ENCODE measurements around the gene GHSR. TPM values are rescaled to one million over a fixed set of nuclear protein-coding genes. Genes with fewer than 3 reads are reported as not detected.

GHSR gene
- polyA plus RNA-seq, 1 donor from 2014 or later, result not detected

DNA sequence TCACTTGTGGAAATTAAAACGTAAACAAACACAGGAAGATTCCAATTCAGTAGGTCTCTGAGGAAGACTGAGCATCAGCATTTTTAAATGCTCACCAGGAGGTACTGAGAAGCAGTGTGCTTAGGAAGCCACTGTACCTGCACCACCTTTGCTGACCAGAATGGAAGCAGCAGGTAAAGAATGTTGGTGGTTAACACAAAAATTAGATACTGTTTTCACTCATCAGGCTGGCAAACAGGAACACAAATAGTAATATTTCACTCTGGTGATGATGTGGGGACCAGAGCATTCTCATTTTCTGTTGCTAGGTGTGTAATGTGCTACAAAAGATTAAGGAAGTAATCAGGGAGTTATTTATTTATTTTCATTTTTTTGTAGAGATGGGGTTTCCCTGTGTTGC, 29.9 kb upstream of the GHSR start:
- Histone ChIP-seq H3K27me3 (ENCODE audit: insufficient read depth, low read depth, low read length) (no peaks in the 10 kb centered on the region), H2AFZ (ENCODE audit: low read depth, low read length) (no peak overlapping the region), H3K79me2 (replicated peaks; ENCODE audit: insufficient read depth, low read length) (no peaks in the 10 kb centered on the region), H3F3A (ENCODE audit: insufficient read depth, low read length, poor library complexity, severe bottlenecking) (no peaks in the 10 kb centered on the region), H3K36me3 (ENCODE audit: insufficient read depth, low read length) (no peaks in the 10 kb centered on the region), H3K4me2 (ENCODE audit: low read length) (no peak overlapping the region), H4K20me1 (ENCODE audit: insufficient read depth) (no peaks in the 10 kb centered on the region), H3K9me3 (ENCODE audit: low read length) (no peaks in the 10 kb centered on the region), H3K9me2 (ENCODE audit: insufficient read depth, low read length) (no peaks in the 10 kb centered on the region), H3K27ac (ENCODE audit: low read length) (no peak overlapping the region), H3K9ac (ENCODE audit: low read length) (no peak overlapping the region), H3K4me3 (ENCODE audit: low read length) (no peak overlapping the region)
- TF ChIP-seq, protein P1, sequence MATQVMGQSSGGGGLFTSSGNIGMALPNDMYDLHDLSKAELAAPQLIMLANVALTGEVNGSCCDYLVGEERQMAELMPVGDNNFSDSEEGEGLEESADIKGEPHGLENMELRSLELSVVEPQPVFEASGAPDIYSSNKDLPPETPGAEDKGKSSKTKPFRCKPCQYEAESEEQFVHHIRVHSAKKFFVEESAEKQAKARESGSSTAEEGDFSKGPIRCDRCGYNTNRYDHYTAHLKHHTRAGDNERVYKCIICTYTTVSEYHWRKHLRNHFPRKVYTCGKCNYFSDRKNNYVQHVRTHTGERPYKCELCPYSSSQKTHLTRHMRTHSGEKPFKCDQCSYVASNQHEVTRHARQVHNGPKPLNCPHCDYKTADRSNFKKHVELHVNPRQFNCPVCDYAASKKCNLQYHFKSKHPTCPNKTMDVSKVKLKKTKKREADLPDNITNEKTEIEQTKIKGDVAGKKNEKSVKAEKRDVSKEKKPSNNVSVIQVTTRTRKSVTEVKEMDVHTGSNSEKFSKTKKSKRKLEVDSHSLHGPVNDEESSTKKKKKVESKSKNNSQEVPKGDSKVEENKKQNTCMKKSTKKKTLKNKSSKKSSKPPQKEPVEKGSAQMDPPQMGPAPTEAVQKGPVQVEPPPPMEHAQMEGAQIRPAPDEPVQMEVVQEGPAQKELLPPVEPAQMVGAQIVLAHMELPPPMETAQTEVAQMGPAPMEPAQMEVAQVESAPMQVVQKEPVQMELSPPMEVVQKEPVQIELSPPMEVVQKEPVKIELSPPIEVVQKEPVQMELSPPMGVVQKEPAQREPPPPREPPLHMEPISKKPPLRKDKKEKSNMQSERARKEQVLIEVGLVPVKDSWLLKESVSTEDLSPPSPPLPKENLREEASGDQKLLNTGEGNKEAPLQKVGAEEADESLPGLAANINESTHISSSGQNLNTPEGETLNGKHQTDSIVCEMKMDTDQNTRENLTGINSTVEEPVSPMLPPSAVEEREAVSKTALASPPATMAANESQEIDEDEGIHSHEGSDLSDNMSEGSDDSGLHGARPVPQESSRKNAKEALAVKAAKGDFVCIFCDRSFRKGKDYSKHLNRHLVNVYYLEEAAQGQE (IDR thresholded peaks at IDR 0.05; ENCODE audit: borderline replicate concordance), result no peak
- TF ChIP-seq, protein P2, sequence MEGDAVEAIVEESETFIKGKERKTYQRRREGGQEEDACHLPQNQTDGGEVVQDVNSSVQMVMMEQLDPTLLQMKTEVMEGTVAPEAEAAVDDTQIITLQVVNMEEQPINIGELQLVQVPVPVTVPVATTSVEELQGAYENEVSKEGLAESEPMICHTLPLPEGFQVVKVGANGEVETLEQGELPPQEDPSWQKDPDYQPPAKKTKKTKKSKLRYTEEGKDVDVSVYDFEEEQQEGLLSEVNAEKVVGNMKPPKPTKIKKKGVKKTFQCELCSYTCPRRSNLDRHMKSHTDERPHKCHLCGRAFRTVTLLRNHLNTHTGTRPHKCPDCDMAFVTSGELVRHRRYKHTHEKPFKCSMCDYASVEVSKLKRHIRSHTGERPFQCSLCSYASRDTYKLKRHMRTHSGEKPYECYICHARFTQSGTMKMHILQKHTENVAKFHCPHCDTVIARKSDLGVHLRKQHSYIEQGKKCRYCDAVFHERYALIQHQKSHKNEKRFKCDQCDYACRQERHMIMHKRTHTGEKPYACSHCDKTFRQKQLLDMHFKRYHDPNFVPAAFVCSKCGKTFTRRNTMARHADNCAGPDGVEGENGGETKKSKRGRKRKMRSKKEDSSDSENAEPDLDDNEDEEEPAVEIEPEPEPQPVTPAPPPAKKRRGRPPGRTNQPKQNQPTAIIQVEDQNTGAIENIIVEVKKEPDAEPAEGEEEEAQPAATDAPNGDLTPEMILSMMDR (IDR thresholded peaks at IDR 0.05; ENCODE audit: poor library complexity, severe bottlenecking), result no peak
- TF ChIP-seq EP300 (conservative IDR thresholded peaks at IDR 0.05; ENCODE audit: poor library complexity, severe bottlenecking) (no peak), RAD21 (conservative IDR thresholded peaks at IDR 0.05) (no peak), MXI1 (conservative IDR thresholded peaks at IDR 0.05; ENCODE audit: poor library complexity, severe bottlenecking) (no peak), TAF1 (IDR thresholded peaks at IDR 0.05; ENCODE audit: low read depth) (no peak), EZH2 (IDR thresholded peaks at IDR 0.05; ENCODE audit: borderline replicate concordance, insufficient read depth, low read length, poor library complexity, severe bottlenecking) (no peak), POLR2AphosphoS5 (IDR thresholded peaks at IDR 0.05) (no peak), SMC3 (conservative IDR thresholded peaks at IDR 0.05; ENCODE audit: poor library complexity) (no peak)

DNA sequence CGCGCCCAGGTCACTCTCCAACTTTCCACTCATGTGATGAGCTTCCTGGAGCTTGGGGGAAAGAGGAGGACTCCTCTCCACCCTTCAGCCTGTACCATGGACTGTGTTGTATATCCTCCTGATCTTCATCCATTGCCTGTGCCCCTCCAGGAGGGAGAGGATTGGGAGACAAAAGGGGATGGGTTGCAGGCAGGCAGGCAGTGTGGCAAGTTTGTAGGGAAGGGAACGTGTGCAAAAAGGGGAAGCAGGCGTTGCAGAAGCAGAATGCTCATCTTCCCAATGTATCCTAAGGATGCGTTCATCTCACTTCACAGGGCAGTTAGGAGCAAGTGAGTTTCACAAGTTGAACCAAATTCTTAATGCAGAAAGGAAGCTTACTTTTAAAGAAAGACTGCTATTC, 28.1 kb upstream of the GHSR start:
- no peak overlapping the region for H3K27ac ChIP-seq (ENCODE audit: low read length)
- H4K20me1 ChIP-seq (ENCODE audit: insufficient read depth), result no peaks in the 10 kb centered on the region
- H3K4me3 ChIP-seq (ENCODE audit: low read length), result no peak overlapping the region
- H3K36me3 ChIP-seq (ENCODE audit: insufficient read depth, low read length), result no peaks in the 10 kb centered on the region
- no peaks in the 10 kb centered on the region for H3K79me2 ChIP-seq (replicated peaks; ENCODE audit: insufficient read depth, low read length)
- H3K9ac ChIP-seq (ENCODE audit: low read length), result no peak overlapping the region
- no peaks in the 10 kb centered on the region for H3K9me3 ChIP-seq (ENCODE audit: low read length)
- H3K9me2 ChIP-seq (ENCODE audit: insufficient read depth, low read length), result no peaks in the 10 kb centered on the region
- H3F3A ChIP-seq (ENCODE audit: insufficient read depth, low read length, poor library complexity, severe bottlenecking), result no peaks in the 10 kb centered on the region
- TF ChIP-seq MXI1 (conservative IDR thresholded peaks at IDR 0.05; ENCODE audit: poor library complexity, severe bottlenecking), result no peak
- TF ChIP-seq SMC3 (conservative IDR thresholded peaks at IDR 0.05; ENCODE audit: poor library complexity), result no peak
- no peak for TF ChIP-seq EP300 (conservative IDR thresholded peaks at IDR 0.05; ENCODE audit: poor library complexity, severe bottlenecking)
- no peak for TF ChIP-seq EZH2 (IDR thresholded peaks at IDR 0.05; ENCODE audit: borderline replicate concordance, insufficient read depth, low read length, poor library complexity, severe bottlenecking)
- TF ChIP-seq, protein P1 (IDR thresholded peaks at IDR 0.05; ENCODE audit: borderline replicate concordance), result no peak
- TF ChIP-seq TAF1 (IDR thresholded peaks at IDR 0.05; ENCODE audit: low read depth), result no peak
- TF ChIP-seq, protein P2 (IDR thresholded peaks at IDR 0.05; ENCODE audit: poor library complexity, severe bottlenecking), result no peak
- TF ChIP-seq RAD21 (conservative IDR thresholded peaks at IDR 0.05), result no peak
- TF ChIP-seq POLR2AphosphoS5 (IDR thresholded peaks at IDR 0.05), result no peak
- no peak overlapping the region for H2AFZ ChIP-seq (ENCODE audit: low read depth, low read length)
- no peaks in the 10 kb centered on the region for H3K27me3 ChIP-seq (ENCODE audit: insufficient read depth, low read depth, low read length)
- no peak overlapping the region for H3K4me2 ChIP-seq (ENCODE audit: low read length)
